22Rv1 (cell line): Measurements from ENCODE around the gene PTPRE.

Experiments used
- H3K27ac ChIP-seq: fragments of 450-650 bp; 2 replicates; pipeline ENCODE4 v1.5.1; 2017
- CTCF ChIP-seq: fragments of 450-650 bp; IDR thresholded peaks from 2 replicates; pipeline ENCODE4 v1.5.1; 2017; ENCODE audit warnings: mild to moderate bottlenecking
- ZFX ChIP-seq: fragments of 450-650 bp; IDR thresholded peaks from 2 replicates; pipeline ENCODE4 v1.6.1; 2017; ENCODE audit warnings: antibody characterized with exemption, borderline replicate concordance

The PTPRE gene

GRCh38 chr10:128013626-128014025 is 106.7 kb downstream of the PTPRE start:
- no peak for TF ChIP-seq ZFX
- TF ChIP-seq CTCF, result no peak
- no peak overlapping the region for H3K27ac ChIP-seq

- no peak for TF ChIP-seq CTCF
- no peak for TF ChIP-seq ZFX
- no peak overlapping the region for H3K27ac ChIP-seq
Measured at GRCh38 chr10:128014236-128014635, 107.3 kb downstream of the PTPRE start.

- TF ChIP-seq CTCF (no peak), ZFX (no peak)
- H3K27ac ChIP-seq, result no peak overlapping the region
Measured at GRCh38 chr10:128016423-128017060, 109.6 kb downstream of the PTPRE start.

- TF ChIP-seq CTCF, result no peak
- TF ChIP-seq ZFX, result no peak
- H3K27ac ChIP-seq, result no peak overlapping the region
Measured at GRCh38 chr10:128017822-128018221, 110.9 kb downstream of the PTPRE start.

- TF ChIP-seq ZFX (no peak), CTCF (no peak)
- no peak overlapping the region for H3K27ac ChIP-seq
Measured at GRCh38 chr10:128018236-128018635, 111.3 kb downstream of the PTPRE start.

GRCh38 chr10:128018691-128019090 is 111.8 kb downstream of the PTPRE start:
- no peak overlapping the region for H3K27ac ChIP-seq
- TF ChIP-seq CTCF, result no peak

GRCh38 chr10:128022261-128023196 is 115.6 kb downstream of the PTPRE start:
- TF ChIP-seq CTCF (no peak), ZFX (no peak)
- no peak overlapping the region for H3K27ac ChIP-seq
